B cell (primary cell): ENCODE measurements around the gene CCDC74B. TPM values are rescaled to one million over a fixed set of nuclear protein-coding genes. Genes with fewer than 3 reads are reported as not detected.
"Not testable (repeated sequence)": the region's sequence is repeated elsewhere in the genome, so short reads cannot be mapped to it uniquely, and the experiment has no call there.

Experiments
- ATAC-seq: fragments of 200-7000 bp; cut with Tn5 transposase; one replicate; pipeline ENCODE4 v1.10.0; 2021; ENCODE audit warnings: low read depth, mild to moderate bottlenecking, moderate number of reproducible peaks, moderate library complexity
- CTCF ChIA-PET: fragments of 350-600 bp; sonication (Branson Sonifier 250); formaldehyde crosslinking; loops from one replicate; lab custom pipeline; 2021; ENCODE audit warnings: antibody characterized with exemption, inconsistent platforms; lab: Charles Lee
- POLR2A ChIA-PET: fragments of 350-600 bp; sonication (Branson Sonifier 250); formaldehyde crosslinking; loops from one replicate; lab custom pipeline; 2021; ENCODE audit warnings: antibody characterized with exemption; lab: Charles Lee
- DNase-seq: peaks from one replicate; pipeline ENCODE4 v3.0.0; 2013
- H2AFZ ChIP-seq: 2 replicates; pipeline ENCODE4 v1.6.1; 2012; ENCODE audit warnings: mild to moderate bottlenecking, low read depth, low read length; ENCODE audit not compliant: insufficient read depth, poor library complexity, severe bottlenecking
- H3K27ac ChIP-seq, 2 donors: 1 replicate in 1 of 2; 2 replicates in 1 of 2; pipeline ENCODE4 v1.5.1; 2012 to 2013; ENCODE audit warnings: low read length in 2 of 2, mild to moderate bottlenecking in 2 of 2, moderate library complexity in 1 of 2
- H3K27me3 ChIP-seq, 4 experiments: fragments of 200-600 bp in 1 of 4; sonication (generic) in 1 of 4; replicated peaks in 1 of 4; 1 replicate in 2 of 4; 2 replicates in 2 of 4; pipeline versions ENCODE4 v1.6.1 to v1.7.0; 2013 to 2016; ENCODE audit warnings: low read length in 3 of 4, mild to moderate bottlenecking in 2 of 4, mixed read lengths in 1 of 4, moderate library complexity in 1 of 4; ENCODE audit not compliant: insufficient read depth in 4 of 4, control insufficient read depth in 3 of 4; ENCODE audit errors: control extremely low read depth in 1 of 4
- H3K36me3 ChIP-seq, 2 experiments: replicated peaks in 1 of 2; 1 replicate in 1 of 2; 2 replicates in 1 of 2; pipeline versions ENCODE4 v1.6.1 to v1.7.1; 2013; ENCODE audit warnings: low read length in 1 of 2; ENCODE audit not compliant: insufficient read depth in 2 of 2, control insufficient read depth in 1 of 2; ENCODE audit errors: control extremely low read depth in 1 of 2, extremely low read depth in 1 of 2
- H3K4me1 ChIP-seq, 2 donors: fragments of 200-600 bp in 1 of 2; sonication (generic) in 1 of 2; 1 replicate in 1 of 2; 2 replicates in 1 of 2; pipeline versions ENCODE4 v1.5.1 to v1.6.1; 2013 to 2017; ENCODE audit warnings: low read length in 2 of 2; ENCODE audit not compliant: control insufficient read depth in 2 of 2, insufficient read depth in 2 of 2
- H3K4me2 ChIP-seq: replicated peaks from 2 replicates; pipeline ENCODE3; 2012; ENCODE audit warnings: mild to moderate bottlenecking, low read depth, low read length; ENCODE audit not compliant: poor library complexity, severe bottlenecking
- H3K4me3 ChIP-seq, 5 experiments: fragments of 200-600 bp in 1 of 5; sonication (generic) in 1 of 5; 1 replicate in 3 of 5; 2 replicates in 2 of 5; pipeline versions ENCODE4 v1.5.1 to v1.7.0; 2011 to 2016; ENCODE audit warnings: low read length in 4 of 5, mild to moderate bottlenecking in 4 of 5, low read depth in 2 of 5, control low read depth in 1 of 5, moderate library complexity in 1 of 5; ENCODE audit not compliant: insufficient read depth in 1 of 5; ENCODE audit errors: control extremely low read depth in 1 of 5, extremely low read depth in 1 of 5
- H3K79me2 ChIP-seq: fragments of 200-600 bp; sonication (generic); one replicate; pipeline ENCODE4 v1.6.0; 2016; ENCODE audit warnings: low read length; ENCODE audit not compliant: control insufficient read depth, insufficient read depth
- H3K9ac ChIP-seq: fragments of 200-600 bp; sonication (generic); 2 replicates; pipeline ENCODE4 v1.6.1; 2017; ENCODE audit warnings: mild to moderate bottlenecking, low read length, moderate library complexity
- H3K9me3 ChIP-seq, 3 donors: one replicate each; pipeline versions ENCODE4 v1.6.1 to v1.7.1; 2013; ENCODE audit warnings: low read length in 2 of 3; ENCODE audit not compliant: control insufficient read depth in 2 of 3, insufficient read depth in 1 of 3; ENCODE audit errors: control extremely low read depth in 1 of 3
- H4K20me1 ChIP-seq: 2 replicates; pipeline ENCODE4 v1.6.0; 2012; ENCODE audit warnings: mild to moderate bottlenecking, low read length; ENCODE audit not compliant: insufficient read depth, control insufficient read depth, poor library complexity, severe bottlenecking
- H3K27ac Mint-ChIP-seq: one replicate; pipeline ENCODE4 v1.8.0; 2021; ENCODE audit warnings: mixed read lengths
- H3K27me3 Mint-ChIP-seq: one replicate; pipeline ENCODE4 v1.8.0; 2021; ENCODE audit warnings: mixed read lengths
- H3K4me1 Mint-ChIP-seq: one replicate; pipeline ENCODE4 v1.8.0; 2021; ENCODE audit warnings: mixed read lengths
- H3K4me3 Mint-ChIP-seq: one replicate; pipeline ENCODE4 v1.8.0; 2021; ENCODE audit warnings: mixed read lengths
- H3K9me3 Mint-ChIP-seq: one replicate; pipeline ENCODE4 v1.8.0; 2022; ENCODE audit warnings: mixed read lengths; ENCODE audit not compliant: insufficient read depth
- WGBS: methylation state at CpG from one replicate; pipeline ENCODE4 v1.1.5; 2013; ENCODE audit warnings: missing lambda C conversion rate; ENCODE audit not compliant: insufficient coverage; 5-methylcytosine and 5-hydroxymethylcytosine counted together
- intact Hi-C: fragments of 100-400 bp; cut with micrococcal nuclease; formaldehyde crosslinking; loops from one replicate; pipeline ENCODE4 v1.10.0; 2022
- polyA plus RNA-seq: library from polyadenylated mRNA; depleted of rRNA; stranded (reverse); fragments of >200 nt; gene quantifications from 2 replicates; pipeline ENCODE4 v1.2.3, GENCODE V29; 2012
- total RNA-seq, 2 donors: library from RNA; stranded (reverse); fragments of 120-200 nt in 1 of 2; gene quantifications; 1 replicate in 1 of 2; 2 replicates in 1 of 2; pipeline versions ENCODE4 v1.2.3 to v1.2.4, GENCODE V29; 2013 to 2022

The CCDC74B gene
- total and polyA plus RNA-seq, 2 donors (not counting 1 experiment from before 2014, with no cell fraction given) = 1.1 to 1.4 TPM

GRCh38 chr2:130127726-130128125, 17.2 kb downstream of the CCDC74B start:
- no CpG with 5 or more reads among the region's 9 CpGs for WGBS
- H3K36me3 ChIP-seq, H3K9ac ChIP-seq, DNase-seq, H3K4me1 ChIP-seq, intact Hi-C loops, H3K27ac Mint-ChIP-seq, CTCF ChIA-PET, H3K27me3 Mint-ChIP-seq, POLR2A ChIA-PET, H2AFZ ChIP-seq, H3K9me3 Mint-ChIP-seq, H3K4me3 ChIP-seq, H3K4me2 ChIP-seq, H3K79me2 ChIP-seq, ATAC-seq, H3K9me3 ChIP-seq, H3K27me3 ChIP-seq, H3K4me1 Mint-ChIP-seq, H3K27ac ChIP-seq, H4K20me1 ChIP-seq, H3K4me3 Mint-ChIP-seq: not testable (repeated sequence)

- H3K4me1 ChIP-seq, H3K4me3 Mint-ChIP-seq, H3K4me3 ChIP-seq, H3K4me1 Mint-ChIP-seq, H3K9me3 ChIP-seq, H4K20me1 ChIP-seq, H2AFZ ChIP-seq, H3K27ac Mint-ChIP-seq, H3K36me3 ChIP-seq, H3K27ac ChIP-seq, H3K27me3 ChIP-seq, DNase-seq, ATAC-seq, intact Hi-C loops, H3K79me2 ChIP-seq, H3K4me2 ChIP-seq, H3K9me3 Mint-ChIP-seq, POLR2A ChIA-PET, H3K27me3 Mint-ChIP-seq, CTCF ChIA-PET, H3K9ac ChIP-seq: not testable (repeated sequence)
- 99% methylated on average over 26 of the region's 45 CpGs for WGBS
These were observed 24.0 kb downstream of the CCDC74B start for GRCh38 chr2:130120924-130121323.

GRCh38 chr2:130102597-130103363, 42.1 kb downstream of the CCDC74B start:
- H2AFZ ChIP-seq, H3K27ac Mint-ChIP-seq, POLR2A ChIA-PET, DNase-seq, H3K9ac ChIP-seq, H4K20me1 ChIP-seq, H3K36me3 ChIP-seq, H3K4me1 Mint-ChIP-seq, H3K27me3 ChIP-seq, H3K4me2 ChIP-seq, H3K4me3 ChIP-seq, ATAC-seq, CTCF ChIA-PET, H3K4me1 ChIP-seq, H3K4me3 Mint-ChIP-seq, H3K27ac ChIP-seq, H3K79me2 ChIP-seq, H3K27me3 Mint-ChIP-seq, H3K9me3 Mint-ChIP-seq, intact Hi-C loops, H3K9me3 ChIP-seq: not testable (repeated sequence)
- 51% methylated on average over 3 of the region's 8 CpGs for WGBS
